ENCODE measurements around the gene BLCAP.
"Not testable (repeated sequence)": the region's sequence is repeated elsewhere in the genome, so short reads cannot be mapped to it uniquely, and the experiment has no call there.

The BLCAP gene

GRCh38 chr20:37486209-37486608 is 41.5 kb downstream of the BLCAP start:
- in situ Hi-C loops (cut with MboI; ENCODE audit: low sequenced_read_pairs); H3K27me3 ChIP-seq (ENCODE audit: low read depth); H3K9me3 ChIP-seq; H3K36me3 ChIP-seq (replicated peaks); H3K4me3 ChIP-seq: not testable (repeated sequence)
- H3K4me1 ChIP-seq = peaks cover 16% of the 10 kb centered on the region
- peak in 1 of 2 experiments; percentile 45 for DNase-seq (ENCODE audit: low spot score in 2 of 2)

- no peaks in the 10 kb centered on the region for H3K36me3 ChIP-seq (replicated peaks)
- no peak overlapping the region for H3K4me3 ChIP-seq
- in situ Hi-C loops (cut with MboI; ENCODE audit: low sequenced_read_pairs) = no loop called here
- H3K27me3 ChIP-seq (ENCODE audit: low read depth) = no peaks in the 10 kb centered on the region; the same call in 1 of the 2 replicates
- H3K4me1 ChIP-seq = peaks cover 16% of the 10 kb centered on the region
- no peak for DNase-seq (ENCODE audit: low spot score in 2 of 2)
- H3K9me3 ChIP-seq = no peaks in the 10 kb centered on the region
Observed at GRCh38 chr20:37484331-37484730, 43.3 kb downstream of the BLCAP start.

- H3K9me3 ChIP-seq = no peaks in the 10 kb centered on the region
- in situ Hi-C loops (cut with MboI; ENCODE audit: low sequenced_read_pairs) = no loop called here
- no peaks in the 10 kb centered on the region for H3K36me3 ChIP-seq (replicated peaks)
- peaks cover 10% of the 10 kb centered on the region for H3K4me1 ChIP-seq
- DNase-seq (ENCODE audit: low spot score in 2 of 2) = no peak
- H3K27me3 ChIP-seq (ENCODE audit: low read depth) = peaks cover 3% of the 10 kb centered on the region; the same call in 1 of the 2 replicates
- no peak overlapping the region for H3K4me3 ChIP-seq
Observed at GRCh38 chr20:37481610-37482009, 46.1 kb downstream of the BLCAP start.

GRCh38 chr20:37480919-37481318 is 46.8 kb downstream of the BLCAP start:
- Histone ChIP-seq H3K27me3 (ENCODE audit: low read depth) (peaks cover 3% of the 10 kb centered on the region; the same call in 1 of the 2 replicates), H3K4me3 (no peak overlapping the region), H3K4me1 (peaks cover 3% of the 10 kb centered on the region), H3K36me3 (replicated peaks) (no peaks in the 10 kb centered on the region), H3K9me3 (no peaks in the 10 kb centered on the region)
- no peak for DNase-seq (ENCODE audit: low spot score in 2 of 2)
- in situ Hi-C loops (cut with MboI; ENCODE audit: low sequenced_read_pairs) = no loop called here

- Histone ChIP-seq H3K4me1 (no peaks in the 10 kb centered on the region), H3K36me3 (replicated peaks) (no peaks in the 10 kb centered on the region), H3K4me3 (no peak overlapping the region), H3K9me3 (no peaks in the 10 kb centered on the region), H3K27me3 (ENCODE audit: low read depth) (peaks cover 3% of the 10 kb centered on the region; the same call in 1 of the 2 replicates)
- in situ Hi-C loops (cut with MboI; ENCODE audit: low sequenced_read_pairs) = no loop called here
- no peak for DNase-seq (ENCODE audit: low spot score in 2 of 2)
Observed at GRCh38 chr20:37479925-37480691, 47.6 kb downstream of the BLCAP start.

GRCh38 chr20:37479266-37479665 is 48.4 kb downstream of the BLCAP start:
- Histone ChIP-seq H3K9me3 (no peaks in the 10 kb centered on the region), H3K36me3 (replicated peaks) (no peaks in the 10 kb centered on the region), H3K4me1 (no peaks in the 10 kb centered on the region), H3K4me3 (no peak overlapping the region), H3K27me3 (ENCODE audit: low read depth) (peaks cover 3% of the 10 kb centered on the region; the same call in 1 of the 2 replicates)
- DNase-seq (ENCODE audit: low spot score in 2 of 2) = no peak
- in situ Hi-C loops (cut with MboI; ENCODE audit: low sequenced_read_pairs) = no loop called here

GRCh38 chr20:37477041-37477440 is 50.6 kb downstream of the BLCAP start:
- no peak for DNase-seq (ENCODE audit: low spot score in 2 of 2)

GRCh38 chr20:37475252-37475651 is 52.4 kb downstream of the BLCAP start:
- H3K4me3 ChIP-seq = no peak overlapping the region
- H3K27me3 ChIP-seq (ENCODE audit: low read depth) = peaks cover 3% of the 10 kb centered on the region; the same call in 1 of the 2 replicates
- H3K9me3 ChIP-seq = no peaks in the 10 kb centered on the region
- in situ Hi-C loops (cut with MboI; ENCODE audit: low sequenced_read_pairs) = no loop called here
- no peaks in the 10 kb centered on the region for H3K4me1 ChIP-seq
- no peaks in the 10 kb centered on the region for H3K36me3 ChIP-seq (replicated peaks)
- DNase-seq (ENCODE audit: low spot score in 2 of 2) = no peak

More at GRCh38 chr20:37477041-37477440, 50.6 kb downstream of the BLCAP start:
- no peak overlapping the region for H3K4me3 ChIP-seq
- no peaks in the 10 kb centered on the region for H3K4me1 ChIP-seq
- H3K9me3 ChIP-seq = no peaks in the 10 kb centered on the region
- in situ Hi-C loops (cut with MboI; ENCODE audit: low sequenced_read_pairs) = no loop called here
- H3K36me3 ChIP-seq (replicated peaks) = no peaks in the 10 kb centered on the region
- H3K27me3 ChIP-seq (ENCODE audit: low read depth) = peaks cover 3% of the 10 kb centered on the region; the same call in 1 of the 2 replicates

- no peaks in the 10 kb centered on the region for H3K9me3 ChIP-seq
- no peak overlapping the region for H3K4me3 ChIP-seq
- DNase-seq (ENCODE audit: low spot score in 2 of 2) = no peak
- H3K36me3 ChIP-seq (replicated peaks) = no peaks in the 10 kb centered on the region
- H3K27me3 ChIP-seq (ENCODE audit: low read depth) = peaks cover 3% of the 10 kb centered on the region; the same call in 1 of the 2 replicates
- in situ Hi-C loops (cut with MboI; ENCODE audit: low sequenced_read_pairs) = no loop called here
- no peaks in the 10 kb centered on the region for H3K4me1 ChIP-seq
Observed at GRCh38 chr20:37474386-37474785, 53.3 kb downstream of the BLCAP start.

- no peaks in the 10 kb centered on the region for H3K9me3 ChIP-seq
- no peak overlapping the region for H3K4me3 ChIP-seq
- in situ Hi-C loops (cut with MboI; ENCODE audit: low sequenced_read_pairs) = no loop called here
- H3K27me3 ChIP-seq (ENCODE audit: low read depth) = peaks cover 3% of the 10 kb centered on the region; the same call in 1 of the 2 replicates
- no peaks in the 10 kb centered on the region for H3K4me1 ChIP-seq
- DNase-seq (ENCODE audit: low spot score in 2 of 2) = no peak
- H3K36me3 ChIP-seq (replicated peaks) = no peaks in the 10 kb centered on the region
Observed at GRCh38 chr20:37473249-37474000, 54.3 kb downstream of the BLCAP start.

GRCh38 chr20:37472435-37472834 is 55.2 kb downstream of the BLCAP start:
- H3K4me3 ChIP-seq; H3K4me1 ChIP-seq; DNase-seq (ENCODE audit: low spot score in 2 of 2); H3K27me3 ChIP-seq (ENCODE audit: low read depth); H3K9me3 ChIP-seq; in situ Hi-C loops (cut with MboI; ENCODE audit: low sequenced_read_pairs); H3K36me3 ChIP-seq (replicated peaks): not testable (repeated sequence)

- Histone ChIP-seq H3K9me3 (no peaks in the 10 kb centered on the region), H3K36me3 (replicated peaks) (no peaks in the 10 kb centered on the region), H3K4me3 (no peak overlapping the region), H3K27me3 (ENCODE audit: low read depth) (no peaks in the 10 kb centered on the region), H3K4me1 (no peaks in the 10 kb centered on the region)
- in situ Hi-C loops (cut with MboI; ENCODE audit: low sequenced_read_pairs) = no loop called here
- no peak for DNase-seq (ENCODE audit: low spot score in 2 of 2)
Observed at GRCh38 chr20:37471741-37472235, 55.9 kb downstream of the BLCAP start.

- H3K4me3 ChIP-seq; H3K36me3 ChIP-seq (replicated peaks); H3K9me3 ChIP-seq; in situ Hi-C loops (cut with MboI; ENCODE audit: low sequenced_read_pairs); DNase-seq (ENCODE audit: low spot score in 2 of 2); H3K27me3 ChIP-seq (ENCODE audit: low read depth); H3K4me1 ChIP-seq: not testable (repeated sequence)
Observed at GRCh38 chr20:37470190-37470589, 57.5 kb downstream of the BLCAP start.

- no peaks in the 10 kb centered on the region for H3K27me3 ChIP-seq (ENCODE audit: low read depth)
- H3K4me3 ChIP-seq = no peak overlapping the region
- no peaks in the 10 kb centered on the region for H3K36me3 ChIP-seq (replicated peaks)
- no peaks in the 10 kb centered on the region for H3K9me3 ChIP-seq
- no peak for DNase-seq (ENCODE audit: low spot score in 2 of 2)
- in situ Hi-C loops (cut with MboI; ENCODE audit: low sequenced_read_pairs) = no loop called here
- no peaks in the 10 kb centered on the region for H3K4me1 ChIP-seq
Observed at GRCh38 chr20:37469531-37469930, 58.1 kb downstream of the BLCAP start.

Measured in HAP-1 (cell line).